GM04504 (cell line): Measurements from ENCODE around the gene ZSCAN30.

Experiments used
- DNase-seq: peaks from one replicate; pipeline ENCODE4 v3.0.0-alpha.2; 2012; ENCODE audit warnings: low read depth

The ZSCAN30 gene

GRCh38 chr18:35290094-35290735, at the start of gene ZSCAN30:
ZSCAN30 (minus strand) TSS chr18:35290229; CDS start chr18:35264352, 25,877 bp downstream.
- peak; percentile 88 for DNase-seq

- DNase-seq, result no peak
These were observed 47.3 kb upstream of the ZSCAN30 start for GRCh38 chr18:35337286-35337685.

- DNase-seq, result no peak
These were observed 45.8 kb upstream of the ZSCAN30 start for GRCh38 chr18:35335866-35336265.

GRCh38 chr18:35334821-35335220, 44.8 kb upstream of the ZSCAN30 start:
- DNase-seq, result no peak

- no peak for DNase-seq
These were observed 44.2 kb upstream of the ZSCAN30 start for GRCh38 chr18:35334212-35334611.

- no peak for DNase-seq
These were observed 41.5 kb upstream of the ZSCAN30 start for GRCh38 chr18:35331367-35332087.

- DNase-seq, result no peak
These were observed 38.8 kb upstream of the ZSCAN30 start for GRCh38 chr18:35328868-35329267.

GRCh38 chr18:35326695-35327387, 36.8 kb upstream of the ZSCAN30 start:
- no peak for DNase-seq

GRCh38 chr18:35324926-35325655, 35.1 kb upstream of the ZSCAN30 start:
- DNase-seq, result no peak

- no peak for DNase-seq
These were observed 32.7 kb upstream of the ZSCAN30 start for GRCh38 chr18:35322486-35323458.

GRCh38 chr18:35311496-35311895, 21.5 kb upstream of the ZSCAN30 start:
- DNase-seq, result no peak

GRCh38 chr18:35306588-35307250, 16.7 kb upstream of the ZSCAN30 start:
- DNase-seq, result no peak

- no peak for DNase-seq
These were observed 13.6 kb upstream of the ZSCAN30 start for GRCh38 chr18:35303610-35304009.

GRCh38 chr18:35296060-35296459, 6.0 kb upstream of the ZSCAN30 start:
- DNase-seq, result no peak

GRCh38 chr18:35291166-35291565, 1.1 kb upstream of the ZSCAN30 start:
- no peak for DNase-seq

- no peak for DNase-seq
These were observed 319 bp downstream of the ZSCAN30 start for GRCh38 chr18:35289727-35290093.

- DNase-seq, result no peak
These were observed 736 bp downstream of the ZSCAN30 start for GRCh38 chr18:35289293-35289692.

GRCh38 chr18:35284841-35285240, 5.2 kb downstream of the ZSCAN30 start:
- no peak for DNase-seq

- no peak for DNase-seq
These were observed 5.9 kb downstream of the ZSCAN30 start for GRCh38 chr18:35283923-35284794.

- peak; percentile 85 for DNase-seq
These were observed 7.7 kb downstream of the ZSCAN30 start for GRCh38 chr18:35282353-35282752.
